HepG2 (cell line): ENCODE results near the gene XIAP. TPM values are rescaled to one million over a fixed set of nuclear protein-coding genes. Genes with fewer than 3 reads are reported as not detected.
A peak's percentile ranks its signal among the peaks of the same experiment; 100 is the strongest.

ENCODE experiments used
- ATAC-seq: fragments of 200-7000 bp; cut with Tn5 transposase; 3 replicates; pipeline ENCODE4 v1.9.1; 2020; ENCODE audit warnings: mild to moderate bottlenecking, moderate library complexity
- BruUV-seq: library from RNA; stranded (reverse); fragments of 400-500 nt; replicated peaks from 2 replicates; lab custom pipeline; 2021; lab: Mats Ljungman, UMichigan
- CTCF ChIA-PET: fragments of 300-600 bp; formaldehyde crosslinking; extraction: SDS; loops from one replicate; lab custom pipeline; 2021; ENCODE audit warnings: low total read pairs, inconsistent platforms, low intra/inter-chr PET ratio; lab: Yijun Ruan, JAX
- POLR2A ChIA-PET: fragments of 350-600 bp; sonication (Branson Sonifier 250); formaldehyde crosslinking; loops from one replicate; lab custom pipeline; 2020; ENCODE audit warnings: antibody characterized with exemption, inconsistent platforms; lab: Yijun Ruan, JAX
- DNase-seq: peaks from one replicate; pipeline ENCODE4 v3.0.0-alpha.2; 2015; ENCODE audit warnings: low spot score
- FAIRE-seq: peaks from 3 replicates; lab custom pipeline; 2011; peaks lifted over from hg19 to GRCh38; lab: Jason Lieb, UNC
- H2AFZ ChIP-seq: one replicate; pipeline ENCODE4 v1.6.1; 2011; ENCODE audit warnings: low read length, inconsistent platforms
- H3K27ac ChIP-seq: fragments of 300-600 bp; 3 replicates; pipeline ENCODE4 v1.8.0; 2011; ENCODE audit warnings: mixed run types, mild to moderate bottlenecking, mixed read lengths, low read length, inconsistent platforms; ENCODE audit not compliant: insufficient read depth; ENCODE audit errors: extremely low read length
- H3K27me3 ChIP-seq, 2 experiments: fragments of 200-600 bp in 1 of 2; 2 replicates in 1 of 2; 3 replicates in 1 of 2; pipeline versions ENCODE4 v1.6.0 to v1.8.0; 2011; ENCODE audit warnings: low read length in 2 of 2, mild to moderate bottlenecking in 2 of 2, moderate library complexity in 2 of 2, inconsistent platforms in 1 of 2; ENCODE audit not compliant: insufficient read depth in 2 of 2, control insufficient read depth in 1 of 2
- H3K36me3 ChIP-seq, 2 experiments: fragments of 200-600 bp in 1 of 2; replicated peaks in 1 of 2; 2 replicates in 1 of 2; 3 replicates in 1 of 2; pipeline versions ENCODE4 v1.5.1 to v1.8.0; 2011; ENCODE audit warnings: low read length in 2 of 2, inconsistent platforms in 1 of 2; ENCODE audit not compliant: insufficient read depth in 2 of 2, control insufficient read depth in 1 of 2
- H3K4me1 ChIP-seq: 2 replicates; pipeline ENCODE4 v1.5.1; 2012; ENCODE audit warnings: low read length, inconsistent platforms; ENCODE audit not compliant: insufficient read depth
- H3K4me2 ChIP-seq: 2 replicates; pipeline ENCODE4 v1.6.0; 2011; ENCODE audit warnings: low read depth, low read length, inconsistent platforms
- H3K4me3 ChIP-seq, 3 experiments: fragments of 200-600 bp in 1 of 3; sonication (generic), shearing (Covaris generic) in 1 of 3; replicated peaks in 1 of 3; 2 replicates each; pipeline ENCODE4 v1.5.1; 2011 to 2016; ENCODE audit warnings: low read length in 3 of 3, inconsistent platforms in 2 of 3, low read depth in 2 of 3, mild to moderate bottlenecking in 2 of 3, control low read depth in 1 of 3, mixed read lengths in 1 of 3; ENCODE audit not compliant: insufficient read depth in 1 of 3
- H3K79me2 ChIP-seq: one replicate; pipeline ENCODE4 v1.6.1; 2011; ENCODE audit warnings: low read length, inconsistent platforms; ENCODE audit not compliant: insufficient read depth
- H3K9ac ChIP-seq: 2 replicates; pipeline ENCODE4 v1.6.0; 2011; ENCODE audit warnings: mild to moderate bottlenecking, low read depth, low read length, inconsistent platforms; ENCODE audit not compliant: insufficient read depth
- H3K9me3 ChIP-seq: 2 replicates; pipeline ENCODE4 v1.5.1; 2012; ENCODE audit warnings: mild to moderate bottlenecking, low read length
- H4K20me1 ChIP-seq: 2 replicates; pipeline ENCODE4 v1.6.0; 2011; ENCODE audit warnings: inconsistent platforms, mild to moderate bottlenecking, low read length, moderate library complexity; ENCODE audit not compliant: insufficient read depth
- CCDC6 ChIP-seq: sonication (generic); formaldehyde crosslinking; IDR thresholded peaks from 2 replicates; pipeline ENCODE4 v1.8.1; 2022; ENCODE audit warnings: mild to moderate bottlenecking, missing genetic modification reagents, moderate library complexity
- DRAP1 ChIP-seq: IDR thresholded peaks from 2 replicates; pipeline ENCODE4 v1.6.1; 2016; ENCODE audit warnings: missing genetic modification reagents, missing compliant biosample characterization
- FOXK2 ChIP-seq: fragments of 450-650 bp; IDR thresholded peaks from 2 replicates; pipeline ENCODE4 v1.6.1; 2016
- FOXO1 ChIP-seq: sonication (generic); formaldehyde crosslinking; IDR thresholded peaks from 2 replicates; pipeline ENCODE4 v1.4.0; 2020; ENCODE audit warnings: missing genetic modification reagents
- HDAC6 ChIP-seq: fragments of 200-600 bp; sonication (generic); IDR thresholded peaks from 2 replicates; pipeline ENCODE4 v1.7.0; 2017; ENCODE audit warnings: mild to moderate bottlenecking, antibody characterized with exemption, low read length, low read depth
- HMGA1 ChIP-seq: sonication (generic); formaldehyde crosslinking; conservative IDR thresholded peaks from 2 replicates; pipeline ENCODE4 v1.4.0; 2020; ENCODE audit warnings: missing genetic modification reagents
- IKZF1 ChIP-seq: fragments of 450-650 bp; IDR thresholded peaks from 2 replicates; pipeline ENCODE4 v1.7.1; 2016
- NR2F6 ChIP-seq, 2 experiments: IDR thresholded peaks; 2 replicates each; pipeline ENCODE4 v1.6.1; 2016; ENCODE audit warnings: antibody characterized with exemption in 1 of 2, mild to moderate bottlenecking in 1 of 2
- RELA ChIP-seq: sonication (generic); formaldehyde crosslinking; IDR thresholded peaks from 2 replicates; pipeline ENCODE4 v1.4.0; 2020; ENCODE audit warnings: missing genetic modification reagents
- RNF219 ChIP-seq: sonication (generic); formaldehyde crosslinking; IDR thresholded peaks from 2 replicates; pipeline ENCODE4 v1.5.0; 2020; ENCODE audit warnings: mild to moderate bottlenecking, missing genetic modification reagents
- RXRB ChIP-seq: IDR thresholded peaks from 2 replicates; pipeline ENCODE4 v1.6.1; 2016; ENCODE audit warnings: borderline replicate concordance, missing genetic modification reagents, missing compliant biosample characterization
- SALL2 ChIP-seq: sonication (generic); formaldehyde crosslinking; IDR thresholded peaks from 2 replicates; pipeline ENCODE4 v1.8.1; 2023; ENCODE audit warnings: mild to moderate bottlenecking, missing genetic modification reagents, inconsistent platforms
- ZNF251 ChIP-seq: sonication (generic); formaldehyde crosslinking; IDR thresholded peaks from 2 replicates; pipeline ENCODE4 v1.9.0; 2021; ENCODE audit warnings: mild to moderate bottlenecking, missing genetic modification reagents
- ZNF576 ChIP-seq: sonication (generic); formaldehyde crosslinking; IDR thresholded peaks from 2 replicates; pipeline ENCODE4 v1.4.0; 2020; ENCODE audit warnings: mild to moderate bottlenecking, missing genetic modification reagents
- ZNF83 ChIP-seq: sonication (generic); formaldehyde crosslinking; IDR thresholded peaks from 2 replicates; pipeline ENCODE4 v1.4.0; 2020; ENCODE audit warnings: missing genetic modification reagents, mild to moderate bottlenecking, borderline replicate concordance
- ZNF850 ChIP-seq: sonication (generic); formaldehyde crosslinking; conservative IDR thresholded peaks from 2 replicates; pipeline ENCODE4 v1.9.0; 2021; ENCODE audit warnings: mild to moderate bottlenecking, missing genetic modification reagents
- WGBS: methylation state at CpG from one replicate; pipeline ENCODE4 v1.1.6; 2017; ENCODE audit warnings: low lambda C conversion rate; 5-methylcytosine and 5-hydroxymethylcytosine counted together
- in situ Hi-C: cut with HindIII; loops from 2 replicates; pipeline ENCODE4 v1.10.0; 2017; ENCODE audit warnings: low pct_unique_long_range_greater_than_20kb; ENCODE audit not compliant: extremely low pct_ligation_motif_present
- intact Hi-C: fragments of 100-400 bp; cut with micrococcal nuclease; formaldehyde crosslinking; loops from one replicate; pipeline ENCODE4 v1.10.0; 2022; ENCODE audit not compliant: unreplicated experiment
- polyA plus RNA-seq, 8 experiments: library from polyadenylated mRNA; depleted of rRNA in 3 of 8; stranded (reverse) in 7 of 8; unstranded in 1 of 8; fragments of >200 nt; fragmentation: Illumina TruSeq in 4 of 8; extraction: Trizol in 4 of 8; gene quantifications; 2 replicates each; pipeline versions ENCODE4 v1.2.1 to v1.2.3, GENCODE V29; 2011 to 2016; ENCODE audit warnings: low read depth in 4 of 8, missing spikeins in 1 of 8, mixed read lengths in 1 of 8; ENCODE audit not compliant: insufficient read depth in 1 of 8
- total RNA-seq, 5 experiments: library from RNA; depleted of rRNA; stranded (reverse); fragments of >200 nt; fragmentation: Illumina TruSeq; extraction: Trizol; gene quantifications; 2 replicates each; pipeline ENCODE4 v1.2.3, GENCODE V29; 2016; ENCODE audit warnings: low read depth in 1 of 5
- TF ChIP-seq, protein P1 (sequence below): sonication (generic); formaldehyde crosslinking; IDR thresholded peaks from 2 replicates; pipeline ENCODE4 v1.5.0; 2020; ENCODE audit warnings: mild to moderate bottlenecking, missing genetic modification reagents
- TF ChIP-seq, protein P2 (sequence below): sonication (generic); formaldehyde crosslinking; IDR thresholded peaks from 2 replicates; pipeline ENCODE4 v1.8.0; 2022; ENCODE audit warnings: mild to moderate bottlenecking, missing genetic modification reagents, moderate library complexity

XIAP gene
- total and polyA plus RNA-seq, 2 of the 13 experiments (the other 11 are each of a cell fraction or from before 2014, with no cell fraction given), result 12.9 to 29.5 TPM

DNA sequence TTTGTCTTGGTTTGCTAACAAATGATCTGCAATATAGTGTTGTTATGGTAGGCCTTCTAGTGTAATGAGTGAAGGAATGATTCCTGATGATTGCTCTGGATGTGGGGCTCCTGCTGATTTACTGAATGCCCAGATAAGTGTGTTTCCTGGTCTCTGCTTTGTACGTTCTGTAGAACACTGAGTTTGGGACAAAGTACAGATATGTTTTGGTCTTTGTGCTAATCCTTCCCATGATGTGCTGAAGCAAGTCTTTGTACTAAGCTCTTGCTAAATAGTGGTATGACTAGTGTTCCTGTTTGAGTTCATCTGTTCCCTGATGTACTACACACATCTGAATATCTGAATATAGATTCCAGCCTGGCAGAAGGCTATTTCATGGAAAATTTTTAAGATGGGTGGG is 36.9 kb upstream of the XIAP start:
- no peaks in the 10 kb centered on the region for H3K79me2 ChIP-seq
- no peaks in the 10 kb centered on the region for H4K20me1 ChIP-seq
- FAIRE-seq (peak; percentile 100), DNase-seq (peak; percentile 93), ATAC-seq (peak; percentile 85)
- intact Hi-C loops (loop anchor here (1.0 to 2.0 kb wide), 2 partner anchors 20 to 42 kb away; no protein-coding TSS in a partner anchor), in situ Hi-C loops (no loop called here)
- H3K27ac ChIP-seq, result peak overlapping the region; percentile 98
- ChIA-PET POLR2A (interaction anchor here (0.6 to 3.6 kb wide), 6 partner anchors 10 to 45 kb away, joined by 3 to 27 read pairs (median 5); partner anchors contain the start of gene XIAP), CTCF (no interaction called here)
- no peaks in the 10 kb centered on the region for H3K36me3 ChIP-seq
- H3K4me2 ChIP-seq, result peak overlapping the region; percentile 47
- H2AFZ ChIP-seq, result no peak overlapping the region
- no TSS peak for BruUV-seq
- WGBS, result 0% methylated on average over 1 of the region's 1 CpG
- H3K9ac ChIP-seq, result peak overlapping the region; percentile 64
- H3K4me1 ChIP-seq, result peaks cover 63% of the 10 kb centered on the region
- H3K27me3 ChIP-seq, result no peaks in the 10 kb centered on the region
- no peaks in the 10 kb centered on the region for H3K9me3 ChIP-seq
- H3K4me3 ChIP-seq, result no peak overlapping the region
- TF ChIP-seq HDAC6 (no peak), RXRB (CRISPR knock-in tag) (0 out of 2 replicates have a peak, but pooled peaks have one; percentile 8), CCDC6 (CRISPR knock-in tag) (no peak), FOXK2 (no peak), HMGA1 (CRISPR knock-in tag) (no peak), RELA (CRISPR knock-in tag) (no peak), ZNF850 (no peak), ZNF251 (no peak), RNF219 (CRISPR knock-in tag) (no peak), ZNF83 (CRISPR knock-in tag) (no peak), NR2F6 (IDR thresholded peaks at IDR 0.05) (no peak), NR2F6 (CRISPR knock-in tag; IDR thresholded peaks at IDR 0.05) (0 out of 2 replicates have a peak, but pooled peaks have one; percentile 20), SALL2 (CRISPR knock-in tag) (no peak), DRAP1 (CRISPR knock-in tag) (no peak), FOXO1 (peak; percentile 60; the same call in 1 of the 2 replicates), ZNF576 (CRISPR knock-in tag) (no peak), IKZF1 (no peak)
- TF ChIP-seq, protein P1, sequence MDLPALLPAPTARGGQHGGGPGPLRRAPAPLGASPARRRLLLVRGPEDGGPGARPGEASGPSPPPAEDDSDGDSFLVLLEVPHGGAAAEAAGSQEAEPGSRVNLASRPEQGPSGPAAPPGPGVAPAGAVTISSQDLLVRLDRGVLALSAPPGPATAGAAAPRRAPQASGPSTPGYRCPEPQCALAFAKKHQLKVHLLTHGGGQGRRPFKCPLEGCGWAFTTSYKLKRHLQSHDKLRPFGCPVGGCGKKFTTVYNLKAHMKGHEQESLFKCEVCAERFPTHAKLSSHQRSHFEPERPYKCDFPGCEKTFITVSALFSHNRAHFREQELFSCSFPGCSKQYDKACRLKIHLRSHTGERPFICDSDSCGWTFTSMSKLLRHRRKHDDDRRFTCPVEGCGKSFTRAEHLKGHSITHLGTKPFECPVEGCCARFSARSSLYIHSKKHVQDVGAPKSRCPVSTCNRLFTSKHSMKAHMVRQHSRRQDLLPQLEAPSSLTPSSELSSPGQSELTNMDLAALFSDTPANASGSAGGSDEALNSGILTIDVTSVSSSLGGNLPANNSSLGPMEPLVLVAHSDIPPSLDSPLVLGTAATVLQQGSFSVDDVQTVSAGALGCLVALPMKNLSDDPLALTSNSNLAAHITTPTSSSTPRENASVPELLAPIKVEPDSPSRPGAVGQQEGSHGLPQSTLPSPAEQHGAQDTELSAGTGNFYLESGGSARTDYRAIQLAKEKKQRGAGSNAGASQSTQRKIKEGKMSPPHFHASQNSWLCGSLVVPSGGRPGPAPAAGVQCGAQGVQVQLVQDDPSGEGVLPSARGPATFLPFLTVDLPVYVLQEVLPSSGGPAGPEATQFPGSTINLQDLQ (CRISPR knock-in tag), result no peak
- TF ChIP-seq, protein P2, sequence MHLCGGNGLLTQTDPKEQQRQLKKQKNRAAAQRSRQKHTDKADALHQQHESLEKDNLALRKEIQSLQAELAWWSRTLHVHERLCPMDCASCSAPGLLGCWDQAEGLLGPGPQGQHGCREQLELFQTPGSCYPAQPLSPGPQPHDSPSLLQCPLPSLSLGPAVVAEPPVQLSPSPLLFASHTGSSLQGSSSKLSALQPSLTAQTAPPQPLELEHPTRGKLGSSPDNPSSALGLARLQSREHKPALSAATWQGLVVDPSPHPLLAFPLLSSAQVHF (CRISPR knock-in tag), result no peak
